ENCODE measurements around the gene AUH.

DNA sequence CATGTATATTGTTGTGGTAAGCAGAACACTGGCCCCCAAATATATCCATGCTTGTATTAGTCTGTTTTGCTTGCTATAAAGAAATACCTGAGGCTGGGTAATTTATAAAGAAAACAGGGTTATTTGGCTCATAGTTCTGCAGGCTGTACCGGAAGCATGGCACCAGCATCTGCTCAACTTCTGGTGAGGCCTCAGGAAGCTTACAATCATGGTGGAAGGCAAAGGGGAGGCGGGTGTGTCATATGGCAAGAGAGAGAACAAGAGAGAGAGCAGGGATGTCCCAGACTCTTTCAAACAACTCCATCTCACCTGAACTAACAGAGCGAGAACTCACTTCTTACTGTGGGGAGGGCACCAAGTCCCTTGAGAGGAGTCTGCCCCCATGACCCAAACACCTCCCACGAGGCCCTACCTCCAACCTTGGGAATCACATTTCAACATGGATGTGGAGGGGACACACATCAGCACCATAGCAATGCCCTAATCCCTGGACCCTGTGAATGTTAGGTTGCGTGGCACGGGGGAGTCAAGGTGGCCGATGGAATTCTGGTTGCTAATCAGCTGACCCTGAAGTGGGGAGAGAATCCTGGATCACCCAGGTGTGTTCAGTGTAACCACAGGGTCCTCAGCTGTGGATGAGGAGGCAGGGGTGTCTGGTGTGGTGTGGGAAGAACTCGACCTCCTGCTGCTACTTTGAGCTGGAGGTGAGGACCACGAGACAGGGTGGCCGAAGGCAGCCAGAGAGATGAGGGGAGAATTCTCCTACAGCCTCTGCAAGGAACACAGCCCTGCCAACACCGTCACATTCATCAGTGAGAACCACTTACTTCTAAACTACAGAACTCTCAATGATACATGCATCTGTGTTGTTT lies 172.8 kb downstream of the AUH start:
- TF ChIP-seq GATA3 (IDR thresholded peaks at IDR 0.05; ENCODE audit: low read depth, low read length) (no peak), GATA2 (IDR thresholded peaks at IDR 0.05; ENCODE audit: low read depth, low read length) (no peak)
